NCI-H2107 (cell line): ENCODE data around the gene CUX1.

Experiments used
- DNase-seq: peaks from one replicate; lab custom pipeline; 2025; lab: John Stamatoyannopoulos, UW

The CUX1 gene

DNA sequence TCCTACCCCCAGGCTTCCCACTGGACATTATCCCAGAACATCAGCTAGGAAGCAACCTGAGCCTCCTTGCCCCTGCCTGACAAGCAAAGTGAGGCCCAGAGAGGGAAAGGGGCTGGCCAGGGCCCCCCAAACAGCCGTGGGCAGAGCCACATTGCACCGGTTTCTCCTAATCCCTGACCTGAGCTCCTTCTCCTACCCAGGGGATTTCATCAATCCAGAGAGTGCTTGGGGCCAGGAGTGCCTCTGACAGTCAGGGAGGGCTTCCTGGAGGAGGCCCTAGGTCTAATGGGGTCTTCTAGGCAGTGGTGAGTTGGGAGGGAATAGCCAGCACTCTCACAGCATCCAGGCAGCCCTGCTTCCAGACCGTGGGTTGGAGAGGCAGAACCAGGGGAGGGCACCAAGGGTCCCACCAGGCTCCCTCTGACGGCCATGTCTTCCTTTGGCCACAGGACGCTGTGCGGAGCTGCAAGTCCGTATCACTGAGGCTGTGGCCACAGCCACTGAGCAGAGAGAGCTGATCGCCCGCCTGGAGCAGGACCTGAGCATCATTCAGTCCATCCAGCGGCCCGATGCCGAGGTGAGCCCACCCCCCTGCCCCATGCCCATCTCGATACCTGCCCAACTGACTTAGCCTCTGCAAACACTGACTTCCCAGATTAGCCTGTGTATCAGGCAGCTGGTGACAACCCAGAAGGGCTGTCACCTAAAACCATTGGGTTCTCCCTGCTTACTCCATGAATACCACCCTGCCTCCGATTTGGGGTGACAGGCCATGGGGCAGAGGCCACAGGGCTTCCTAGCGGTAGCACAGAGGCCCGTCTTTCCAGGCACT is 455.7 kb downstream of the CUX1 start:
- DNase-seq = no peak

- no peak for DNase-seq
These were observed 456.6 kb downstream of the CUX1 start for GRCh38 chr7:102273749-102274712.

DNA sequence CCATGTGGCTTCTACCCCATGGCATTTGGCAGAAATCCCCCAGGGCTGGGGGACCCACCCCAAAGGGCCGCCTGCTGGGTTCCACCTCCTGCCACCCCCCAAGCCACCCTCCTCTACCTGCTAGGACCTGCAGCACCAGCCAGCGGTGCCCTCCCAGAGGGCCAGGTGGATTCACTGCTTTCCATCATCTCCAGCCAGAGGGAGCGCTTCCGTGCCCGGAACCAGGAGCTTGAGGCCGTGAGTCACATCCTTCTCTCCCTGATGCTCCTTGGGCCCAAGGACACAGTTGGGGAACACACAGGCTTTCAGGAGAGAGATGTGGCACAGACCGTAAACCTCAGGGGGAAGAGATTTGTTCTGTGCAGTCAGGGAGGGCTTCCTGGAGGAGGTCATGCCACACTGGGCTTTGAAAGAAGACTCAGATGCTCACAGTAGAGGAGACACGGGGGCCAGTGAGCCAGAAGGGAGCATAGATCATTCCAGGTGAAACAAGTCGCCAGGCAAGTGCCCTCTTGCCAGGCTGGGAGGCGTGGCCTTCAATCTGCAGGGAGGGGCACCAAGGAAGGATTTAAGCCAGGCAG is 457.8 kb downstream of the CUX1 start:
- DNase-seq = no peak

DNA sequence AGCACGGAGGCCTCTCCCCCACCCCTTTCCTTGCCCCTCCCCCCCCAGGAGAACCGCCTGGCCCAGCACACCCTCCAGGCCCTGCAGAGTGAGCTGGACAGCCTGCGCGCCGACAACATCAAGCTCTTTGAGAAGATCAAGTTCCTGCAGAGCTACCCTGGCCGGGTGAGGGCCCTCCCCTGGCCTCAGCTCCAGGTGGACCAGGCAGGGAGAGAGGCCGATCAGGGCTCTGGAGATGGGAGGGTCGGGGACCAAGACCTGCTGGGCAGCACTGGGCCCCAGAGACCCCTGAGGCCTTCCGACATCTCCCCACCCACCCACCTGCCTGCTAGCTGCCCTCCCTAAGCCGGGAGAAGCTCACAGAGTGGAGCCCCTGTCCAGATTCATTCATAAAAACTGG is 460.5 kb downstream of the CUX1 start:
- DNase-seq = no peak

GRCh38 chr7:102279537-102280400 is 462.3 kb downstream of the CUX1 start:
- peak; percentile 35 for DNase-seq

DNA sequence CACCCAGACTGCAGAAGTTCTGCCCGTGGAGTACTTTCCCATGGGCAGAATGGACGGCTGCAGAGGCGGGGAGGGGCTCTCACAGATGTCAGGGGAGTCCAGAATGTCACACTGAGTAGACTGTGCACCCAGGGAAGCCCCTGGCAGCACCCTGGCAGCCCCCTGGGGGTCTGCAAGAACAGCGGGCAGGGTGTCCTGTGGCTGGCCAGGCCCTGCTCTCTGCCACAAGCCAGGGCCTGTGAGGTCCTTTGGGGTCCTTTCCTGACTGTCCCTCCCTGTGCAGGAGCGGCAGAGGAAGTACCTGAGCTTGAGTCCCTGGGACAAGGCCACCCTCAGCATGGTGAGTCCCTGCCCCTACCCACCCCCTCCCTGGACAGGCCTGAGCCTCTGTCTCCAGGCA is 463.1 kb downstream of the CUX1 start:
- no peak for DNase-seq

DNA sequence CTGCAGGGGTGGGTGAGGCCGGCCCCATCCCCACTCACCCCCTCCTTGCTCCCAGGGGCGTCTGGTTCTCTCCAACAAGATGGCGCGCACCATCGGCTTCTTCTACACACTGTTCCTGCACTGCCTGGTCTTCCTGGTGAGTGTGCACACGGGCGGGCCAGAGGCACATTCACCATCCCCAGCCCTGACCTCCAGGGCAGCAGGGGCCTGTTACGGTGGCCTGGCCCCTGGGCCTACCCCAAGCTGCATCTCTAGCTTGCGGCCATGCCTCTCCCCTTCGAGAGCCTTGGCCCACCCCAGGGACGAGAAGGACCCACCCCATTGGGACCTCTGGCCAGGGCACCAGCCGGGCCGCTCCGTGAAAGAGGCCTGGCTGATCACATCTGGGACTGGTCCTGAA is 464.4 kb downstream of the CUX1 start:
- DNase-seq = no peak

DNA sequence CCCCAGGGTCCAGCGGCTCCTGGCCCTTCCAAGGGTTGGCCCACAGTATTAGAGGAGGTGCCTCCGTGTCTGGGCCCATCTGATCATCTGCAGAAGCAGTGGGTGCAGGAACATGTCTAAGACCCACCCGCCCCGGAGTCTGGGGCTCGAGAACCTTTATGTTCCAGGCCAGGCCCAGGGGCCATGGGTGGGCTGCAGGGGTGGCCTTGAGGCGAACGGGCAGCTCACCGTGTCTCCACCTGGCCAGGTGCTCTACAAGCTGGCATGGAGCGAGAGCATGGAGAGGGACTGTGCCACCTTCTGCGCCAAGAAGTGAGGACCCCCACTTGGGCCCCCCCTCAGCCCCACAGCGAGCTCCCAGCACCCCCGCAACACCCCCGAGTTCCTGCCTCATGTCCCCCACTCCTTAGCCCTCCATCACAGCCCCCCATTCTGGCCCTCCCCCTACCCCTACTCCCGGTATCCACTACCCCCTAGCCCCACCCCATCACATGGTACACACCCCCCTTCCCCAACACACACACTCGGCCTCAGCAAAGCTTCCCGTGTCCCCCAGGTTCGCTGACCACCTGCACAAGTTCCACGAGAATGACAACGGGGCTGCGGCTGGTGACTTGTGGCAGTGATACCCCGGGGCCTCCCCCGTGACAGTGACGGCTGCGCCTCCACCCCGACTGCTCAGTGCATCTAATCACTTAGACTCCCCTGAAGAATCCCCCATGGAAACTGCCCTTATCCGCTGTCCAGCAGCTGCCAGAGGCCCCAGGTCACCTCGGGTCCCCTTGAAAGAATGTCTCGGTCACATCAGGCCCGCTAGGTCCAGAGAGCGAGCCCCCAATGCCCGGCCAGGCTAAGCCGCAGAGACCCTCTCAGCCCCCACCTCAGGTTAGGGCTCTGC is 465.3 kb downstream of the CUX1 start:
- DNase-seq = no peak

DNA sequence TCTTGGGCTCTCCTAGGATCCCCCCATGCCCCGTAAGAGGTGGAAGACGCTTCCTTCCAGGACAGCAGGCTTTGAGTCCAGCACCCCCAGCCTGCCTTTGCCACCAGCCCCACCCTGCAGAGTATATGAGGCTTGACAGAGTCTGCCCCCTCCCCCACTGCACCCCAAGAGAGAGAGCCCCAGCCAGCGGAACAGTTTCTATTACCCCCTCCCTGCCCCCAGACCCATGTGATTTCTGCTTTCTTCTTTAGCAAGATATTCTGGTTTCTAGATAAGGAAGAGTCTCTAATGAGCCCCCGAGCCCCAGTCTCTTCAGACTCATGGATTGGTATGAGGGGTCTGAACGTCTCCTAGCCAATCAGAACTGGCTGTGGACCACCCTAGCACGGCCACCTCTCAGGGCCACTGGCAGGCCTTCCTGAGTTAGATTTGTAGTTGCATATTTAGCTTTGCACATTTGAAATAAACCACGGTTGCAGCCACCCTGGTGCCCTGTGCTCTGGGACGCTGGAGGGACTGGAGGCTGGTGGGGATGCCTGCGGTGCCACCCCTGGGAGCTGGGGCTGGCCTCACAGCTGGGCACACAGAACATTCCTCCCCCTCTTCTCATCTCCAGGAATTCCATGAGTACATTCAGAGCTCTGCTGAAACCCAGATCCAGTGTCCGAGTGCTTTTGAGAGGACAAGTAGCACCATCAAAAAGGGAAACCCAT is 466.2 kb downstream of the CUX1 start:
- no peak for DNase-seq

- no peak for DNase-seq
These were observed 467.0 kb downstream of the CUX1 start for GRCh38 chr7:102284399-102284798.

- no peak for DNase-seq
These were observed 467.6 kb downstream of the CUX1 start for GRCh38 chr7:102284891-102285539.

GRCh38 chr7:102285540-102286236 is 468.3 kb downstream of the CUX1 start:
- DNase-seq = no peak

DNA sequence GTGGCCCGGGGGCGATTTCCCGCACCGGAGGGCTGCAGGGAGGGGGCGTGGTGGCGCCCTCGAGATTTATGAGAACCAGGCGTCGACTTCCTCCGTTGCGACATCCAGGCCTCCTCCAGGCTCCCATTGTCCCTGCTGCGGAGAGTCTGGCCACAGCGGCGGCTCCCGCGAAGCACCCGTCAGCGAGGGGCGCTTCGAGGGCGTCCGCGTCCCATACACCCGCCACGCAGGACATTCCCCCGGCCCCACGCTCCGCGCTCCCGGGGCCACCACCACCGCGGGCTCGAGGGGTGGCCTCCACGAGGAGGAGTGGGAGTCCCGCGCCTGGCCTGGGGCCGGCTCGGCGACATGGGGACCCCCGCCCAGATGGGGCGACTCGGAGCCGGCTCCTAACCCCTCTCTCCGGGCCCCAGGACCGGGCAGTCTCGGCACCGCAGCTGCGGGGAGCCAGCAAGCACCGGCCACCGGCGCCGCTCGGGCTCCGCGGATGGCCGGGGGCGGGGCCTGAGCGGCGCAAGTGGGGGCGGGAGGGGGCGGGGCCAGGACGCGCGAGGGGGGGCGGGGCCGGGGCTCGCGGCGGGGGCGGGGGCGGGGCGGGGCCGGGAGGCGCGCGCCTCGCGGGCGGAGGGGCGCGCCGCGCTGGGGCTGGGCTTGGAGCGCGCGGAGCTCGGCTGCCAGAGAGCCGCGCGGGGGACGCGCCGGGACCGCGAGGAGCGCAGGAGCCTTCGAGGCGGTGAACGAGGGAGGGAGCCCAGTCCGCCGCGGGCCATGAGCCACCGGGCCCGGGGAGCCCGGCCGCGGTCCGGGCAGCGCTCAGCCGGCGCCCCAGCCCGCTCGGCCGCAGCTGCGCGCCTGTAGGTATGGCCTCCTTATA is 469.0 kb downstream of the CUX1 start, which contains the start of gene SH2B2:
Gene SH2B2, plus strand, starts transcription at position 632 of the 874 bp plus-strand sequence. CDS start 13,683 bp downstream, outside the sequence.
- DNase-seq = peak; percentile 62

GRCh38 chr7:102287111-102287980 is 469.9 kb downstream of the CUX1 start:
- DNase-seq = no peak

DNA sequence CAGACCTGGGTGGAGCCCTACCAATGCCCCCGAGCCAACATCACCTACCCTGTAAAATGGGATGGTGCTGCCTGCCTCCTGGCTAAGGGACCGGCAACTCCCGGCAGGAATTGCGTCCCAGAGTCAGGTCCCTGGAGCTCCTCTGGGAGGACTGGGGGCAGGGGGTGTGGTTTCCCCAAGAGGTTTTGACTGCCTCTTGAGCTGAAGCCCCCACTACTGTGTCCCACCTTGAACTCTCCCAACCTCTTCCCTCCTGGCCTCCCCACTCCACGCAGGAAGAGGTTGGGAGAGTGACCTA is 470.5 kb downstream of the CUX1 start:
- no peak for DNase-seq

GRCh38 chr7:102288285-102288930 is 471.0 kb downstream of the CUX1 start:
- no peak for DNase-seq
